Measurements from ENCODE around the gene PRPF40B. TPM values are rescaled to one million over a fixed set of nuclear protein-coding genes. Genes with fewer than 3 reads are reported as not detected.
"Not testable (repeated sequence)": the region's sequence is repeated elsewhere in the genome, so short reads cannot be mapped to it uniquely, and the experiment has no call there.

PRPF40B gene
- polyA plus RNA-seq (2013, experiment 1 of 2; ENCODE audit: insufficient read length), result 11.6 TPM
- 12.2 TPM for polyA plus RNA-seq (2013, experiment 2 of 2; ENCODE audit: insufficient read length)

DNA sequence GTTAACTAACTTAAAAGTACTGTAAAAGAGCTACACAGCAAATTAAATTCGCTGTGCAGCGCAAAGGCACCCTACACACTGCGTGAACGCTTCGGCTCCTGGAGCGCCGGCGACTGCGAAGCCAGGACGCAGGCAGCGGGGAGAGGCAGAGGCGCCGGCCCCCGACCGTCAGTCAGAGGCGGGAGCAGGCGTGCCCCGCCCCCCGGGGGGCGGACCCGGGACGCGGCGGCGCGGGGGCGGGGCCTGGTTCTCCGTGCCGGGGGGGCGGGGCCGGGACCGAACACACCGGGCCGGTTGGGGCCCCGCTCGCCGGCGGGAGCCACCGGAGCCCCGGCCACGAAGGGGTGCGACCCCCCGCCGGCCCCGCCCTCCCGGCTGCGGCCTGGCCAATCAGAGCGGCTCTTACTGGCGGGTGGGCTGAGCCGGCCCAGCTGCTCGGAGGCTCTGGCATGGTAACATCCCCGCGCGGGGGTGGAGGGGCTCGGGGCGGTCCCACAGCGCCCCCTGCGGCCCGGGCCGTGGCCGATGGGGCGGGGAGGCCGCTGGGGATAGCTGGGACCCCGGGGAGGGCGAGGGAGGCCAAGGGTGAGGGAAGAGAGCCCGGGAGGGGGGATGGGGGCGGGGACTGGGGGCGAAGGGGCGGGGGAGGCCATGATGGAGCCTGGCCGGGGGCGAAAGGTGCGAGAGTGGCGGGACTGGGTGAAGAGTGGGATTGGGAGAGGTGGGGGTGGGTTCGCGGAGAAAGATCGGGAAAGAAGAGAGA is at the start of gene PRPF40B:
Gene PRPF40B, plus strand, starts transcription at position 420 of the 763 bp plus-strand sequence. Its CDS starts 30 bp downstream, at position 450.
- DNase-seq, result peak; percentile 85

DNA sequence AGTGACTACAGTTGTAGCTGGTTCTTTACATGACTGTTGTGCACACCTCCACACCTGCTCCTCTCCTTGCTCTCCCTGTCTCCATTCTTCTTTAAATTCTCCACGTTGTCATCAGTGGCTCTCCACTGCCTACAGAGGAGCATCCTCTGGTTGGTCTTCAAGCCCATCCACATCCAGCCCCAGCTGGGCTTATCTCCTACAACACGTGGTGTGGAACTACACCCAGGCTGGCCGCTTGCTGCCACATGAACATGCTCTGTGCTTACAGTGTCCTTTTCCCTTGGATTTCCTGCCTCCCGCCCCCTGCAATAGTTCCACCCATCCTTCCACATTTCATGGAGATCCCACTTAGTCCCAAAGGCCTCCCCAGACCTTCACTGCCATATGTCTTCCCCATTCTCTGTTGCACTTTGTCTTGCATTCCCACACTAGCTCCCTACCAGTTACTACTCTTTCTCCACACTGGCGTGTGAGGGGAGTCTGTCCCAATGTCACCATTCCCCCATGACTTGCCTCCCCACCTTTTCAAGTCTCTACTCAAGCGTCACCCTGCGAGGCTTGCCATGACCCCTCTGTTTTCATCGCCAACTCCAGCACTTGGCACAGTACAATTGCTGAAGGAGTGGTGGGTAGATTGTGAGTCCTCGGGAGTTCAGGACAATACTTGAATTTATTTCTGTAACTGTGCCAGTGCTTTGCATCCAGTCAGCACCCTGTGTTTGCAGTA is 45.6 kb upstream of the PRPF40B start:
- no peak for DNase-seq

GRCh38 chr12:49578471-49579112 is 44.8 kb upstream of the PRPF40B start:
- no peak for DNase-seq

DNA sequence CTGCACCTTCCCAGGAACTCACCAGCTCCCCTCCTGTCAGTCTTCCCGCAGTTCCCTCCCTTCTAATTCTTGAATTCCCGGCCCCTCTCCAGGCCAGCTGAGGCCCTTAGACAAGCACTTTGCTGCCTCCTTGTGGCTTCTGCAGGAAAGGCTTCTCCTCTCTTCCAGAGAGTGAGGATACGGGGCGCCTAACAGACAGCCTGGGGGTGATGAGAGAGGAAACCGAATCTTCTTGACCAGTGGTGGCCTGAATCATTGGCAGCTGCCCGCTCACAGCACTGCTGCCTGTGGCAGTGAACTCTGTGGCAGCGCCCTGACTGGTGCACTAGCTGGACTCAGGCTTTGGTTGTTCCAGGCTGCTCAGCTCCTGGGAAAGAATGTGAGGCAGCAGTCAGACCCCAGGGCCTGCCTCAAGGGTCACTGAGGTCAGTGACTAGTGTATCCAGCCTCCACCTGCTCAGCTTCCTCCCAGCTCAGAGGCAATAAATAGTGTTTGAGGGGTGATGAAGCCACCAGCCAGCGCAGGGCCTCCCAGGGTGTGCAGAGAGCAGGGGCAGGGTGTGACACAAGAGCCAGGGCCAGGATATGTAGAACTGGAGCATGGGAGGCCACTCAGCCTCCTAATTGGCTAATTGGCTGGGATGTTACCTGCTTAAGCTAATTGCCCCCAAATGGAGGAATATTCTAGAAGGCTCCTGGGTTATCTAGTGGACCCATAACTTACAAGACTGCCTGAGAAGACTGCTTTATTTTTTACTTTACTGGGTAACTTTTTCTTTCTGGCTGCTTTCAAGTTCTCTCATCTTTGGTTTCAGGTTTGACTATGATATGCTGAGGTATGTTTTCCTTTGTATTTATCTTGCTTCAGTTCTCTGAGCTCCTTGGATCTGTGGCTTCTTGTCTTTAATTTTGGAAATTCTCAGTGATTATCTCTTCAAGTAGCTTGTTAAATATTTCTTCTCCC is 42.5 kb upstream of the PRPF40B start:
- peak; percentile 74 for DNase-seq

- DNase-seq, result no peak
These were observed 41.2 kb upstream of the PRPF40B start for GRCh38 chr12:49582201-49582600.

DNA sequence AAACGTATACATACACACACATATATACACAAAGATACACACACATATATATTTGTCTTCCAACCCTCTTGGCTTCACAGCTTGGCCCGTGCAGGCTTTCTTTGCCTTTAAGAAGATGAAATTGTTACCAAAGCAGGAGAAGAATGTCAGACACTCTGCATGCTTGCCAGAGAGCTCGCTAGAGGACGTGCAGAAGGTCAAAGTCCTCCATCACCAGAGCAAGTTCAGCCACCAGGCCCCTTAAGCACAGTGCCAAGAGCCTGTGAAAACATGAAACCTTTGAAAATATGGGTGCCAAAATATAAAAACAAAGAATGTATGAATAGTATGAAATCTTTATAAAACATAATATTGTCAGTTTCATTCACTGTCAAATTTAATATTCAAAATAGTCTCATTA is 40.5 kb upstream of the PRPF40B start:
- no peak for DNase-seq

GRCh38 chr12:49583366-49584094 is 39.8 kb upstream of the PRPF40B start:
- DNase-seq, result no peak

GRCh38 chr12:49584591-49584990 is 38.8 kb upstream of the PRPF40B start:
- DNase-seq, result no peak

- no peak for DNase-seq
These were observed 37.6 kb upstream of the PRPF40B start for GRCh38 chr12:49585477-49586459.

GRCh38 chr12:49587174-49587908 is 36.0 kb upstream of the PRPF40B start:
- no peak for DNase-seq

- no peak for DNase-seq
These were observed 35.1 kb upstream of the PRPF40B start for GRCh38 chr12:49588281-49588680.

DNA sequence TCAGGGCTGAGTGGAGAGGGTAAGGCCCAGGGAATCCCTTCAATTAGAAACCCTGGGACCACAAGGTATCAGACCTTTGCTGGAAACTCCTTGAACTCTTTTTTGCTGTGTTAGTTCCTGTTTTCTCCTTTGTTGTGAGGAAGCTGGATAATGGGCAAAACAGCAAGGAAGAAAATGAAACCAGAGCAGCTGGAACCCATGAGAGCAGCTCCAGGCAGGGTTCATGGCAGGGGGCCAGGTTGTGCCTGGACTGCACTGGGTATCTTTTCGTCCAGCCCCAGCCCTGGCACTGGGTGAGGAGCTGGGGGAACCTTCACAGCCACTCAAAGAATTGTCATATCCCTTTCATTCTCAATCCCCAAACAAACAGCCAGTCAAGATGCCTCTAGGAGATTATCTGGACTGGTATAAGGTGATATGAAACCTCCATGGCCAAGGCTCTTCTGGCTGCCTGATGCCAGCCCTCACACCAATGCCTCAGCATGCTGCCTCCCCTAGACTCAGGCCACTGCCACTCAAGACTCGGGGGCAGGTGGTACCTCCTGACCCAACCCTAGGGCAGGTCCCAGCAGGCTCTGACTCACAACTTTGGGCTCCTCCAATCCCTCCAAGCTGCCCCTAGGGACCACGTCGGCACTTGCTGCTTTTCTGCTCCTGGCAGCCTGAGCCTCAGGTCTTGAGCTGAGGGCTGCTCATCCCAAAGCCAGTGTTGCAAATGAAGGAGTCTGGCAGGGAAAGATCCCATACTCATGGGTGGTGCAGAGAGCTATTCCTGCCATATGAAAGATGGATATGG is 34.4 kb upstream of the PRPF40B start:
- no peak for DNase-seq

GRCh38 chr12:49598527-49598926 is 24.8 kb upstream of the PRPF40B start:
- DNase-seq, result no peak

DNA sequence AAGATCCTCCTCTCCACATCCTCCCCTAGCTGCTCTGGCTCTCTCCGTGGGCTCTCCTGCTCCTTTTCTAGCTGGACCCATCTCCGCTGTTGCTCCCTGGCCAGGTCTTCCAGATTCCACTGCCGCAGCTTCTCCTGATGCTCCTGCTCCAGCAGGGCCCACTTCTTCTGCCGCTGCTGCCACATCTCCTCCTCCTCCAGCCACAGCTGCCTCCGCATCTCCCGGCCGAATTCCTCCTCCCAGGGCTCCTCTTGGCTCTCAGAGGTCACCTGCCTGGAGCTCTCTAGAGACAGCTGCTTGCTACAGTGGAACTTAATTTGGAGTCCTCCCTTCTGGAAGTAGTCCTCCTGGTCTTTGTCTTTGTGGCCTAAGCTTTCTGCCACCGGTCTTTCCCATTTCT is 23.4 kb upstream of the PRPF40B start:
- no peak for DNase-seq

- DNase-seq, result no peak
These were observed 19.6 kb upstream of the PRPF40B start for GRCh38 chr12:49603721-49604120.

DNA sequence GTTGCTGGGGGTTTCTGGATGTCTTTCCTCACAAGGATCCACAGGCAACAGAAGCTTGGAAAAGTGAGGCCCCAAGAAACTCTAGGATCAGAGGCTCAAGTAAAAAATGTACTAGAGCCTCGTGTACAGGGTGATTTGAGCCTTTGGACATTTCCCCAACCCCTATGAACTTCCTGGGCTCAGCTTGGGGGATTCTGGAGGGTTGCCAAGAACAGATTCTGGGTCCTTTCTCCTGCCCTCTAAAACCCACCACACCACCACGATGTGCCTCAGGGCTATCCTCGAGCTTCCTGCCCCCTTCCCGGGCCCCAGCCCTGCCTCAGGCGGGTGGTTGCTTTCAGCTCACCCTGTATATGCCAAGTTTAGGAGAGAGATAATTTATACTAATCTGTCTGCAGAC is 18.5 kb upstream of the PRPF40B start:
- DNase-seq, result no peak

DNA sequence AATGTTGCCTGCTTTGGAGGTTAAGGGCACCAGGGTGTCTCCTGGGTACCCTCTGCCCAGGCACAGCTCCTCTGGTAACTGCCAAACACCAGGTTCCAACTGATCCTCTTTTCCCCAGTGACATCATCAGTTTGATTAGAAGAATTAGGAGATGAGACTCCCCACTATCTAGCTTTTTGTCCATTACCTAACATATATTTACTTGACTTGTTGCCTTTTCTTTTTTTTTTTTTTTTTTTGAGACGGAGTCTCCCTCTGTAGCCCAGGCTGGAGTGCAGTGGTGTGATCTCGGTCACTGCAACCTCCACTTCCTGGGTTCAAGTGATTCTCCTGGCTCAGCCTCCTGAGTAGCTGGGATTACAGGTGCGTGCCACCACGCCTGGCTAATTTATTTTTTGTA is 17.8 kb upstream of the PRPF40B start, which contains the start of gene FAM186B:
Gene FAM186B, minus strand, starts transcription at position 101 of the 400 bp plus-strand sequence. CDS start 162 bp downstream, outside the sequence.
- not testable (repeated sequence) for DNase-seq
